Lower lobe of right lung (tissue), 2 donors: Measurements from ENCODE around the gene DPH3. TPM values are rescaled to one million over a fixed set of nuclear protein-coding genes. Genes with fewer than 3 reads are reported as not detected.
A peak's percentile ranks its signal among the peaks of the same experiment; 100 is the strongest.

Experiments
- ATAC-seq, 2 donors: fragments of 200-7000 bp; cut with Tn5 transposase; one replicate each; pipeline ENCODE4 v1.9.1; 2020 to 2022; ENCODE audit warnings: mild to moderate bottlenecking in 2 of 2, moderate library complexity in 2 of 2
- DNase-seq: peaks from one replicate; pipeline ENCODE4 v3.0.0-alpha.2; 2020
- H3K27ac ChIP-seq: fragments of 200-600 bp; one replicate; pipeline ENCODE4 v1.8.0; 2022
- H3K27me3 ChIP-seq: fragments of 200-600 bp; one replicate; pipeline ENCODE4 v1.8.0; 2022; ENCODE audit warnings: low read depth
- H3K36me3 ChIP-seq: fragments of 200-600 bp; one replicate; pipeline ENCODE4 v1.8.0; 2022; ENCODE audit warnings: mild to moderate bottlenecking
- H3K4me1 ChIP-seq: fragments of 200-600 bp; one replicate; pipeline ENCODE4 v1.8.0; 2022
- H3K4me3 ChIP-seq: fragments of 200-600 bp; one replicate; pipeline ENCODE4 v1.8.0; 2022; ENCODE audit warnings: mild to moderate bottlenecking
- H3K9me3 ChIP-seq: fragments of 200-600 bp; one replicate; pipeline ENCODE4 v1.8.0; 2022
- intact Hi-C: fragments of 100-400 bp; cut with DNase I; formaldehyde crosslinking; loops from one replicate; pipeline ENCODE4 v1.11.0; 2022
- total RNA-seq: library from RNA; stranded (reverse); fragmentation: NEBNext Ultra II Directional; extraction: Animal tissue kit (Norgen Biotek cat#: 25700); gene quantifications from one replicate; pipeline ENCODE4 v1.2.1, GENCODE V29; 2021
- TF ChIP-seq, protein P1 (sequence below): fragments of 200-600 bp; IDR thresholded peaks from one replicate; pipeline ENCODE4 v1.8.0; 2022; ENCODE audit warnings: antibody characterized with exemption, mild to moderate bottlenecking
- donor health status: DM: no; HTN: yes; CAD: no; lungs with severe emphysema.

Gene DPH3
- total RNA-seq, 1 donor from 2014 or later = 29.0 TPM

DNA sequence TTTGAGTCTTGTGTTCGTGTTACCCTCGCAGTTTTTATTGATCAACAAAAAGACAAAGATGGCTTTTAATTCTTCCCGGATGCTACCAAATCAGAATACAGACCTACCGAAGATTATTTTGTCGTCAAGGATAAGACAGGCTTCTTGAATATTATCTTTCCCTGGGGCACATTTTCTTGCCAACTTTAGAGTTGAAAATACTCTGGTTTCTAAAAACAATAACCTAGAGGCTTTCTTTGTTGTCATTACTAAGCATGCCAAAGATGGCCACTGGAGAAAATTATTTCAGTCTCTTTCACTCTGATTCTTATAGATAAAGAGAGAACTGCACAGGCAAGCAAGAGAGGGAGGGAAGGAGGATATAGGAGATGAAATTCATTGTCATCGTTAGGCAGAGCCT, 34.1 kb upstream of the DPH3 start:
- H3K27me3 ChIP-seq = no peaks in the 10 kb centered on the region
- no peak for ATAC-seq
- H3K27ac ChIP-seq = no peak overlapping the region
- no peaks in the 10 kb centered on the region for H3K9me3 ChIP-seq
- TF ChIP-seq, protein P1, sequence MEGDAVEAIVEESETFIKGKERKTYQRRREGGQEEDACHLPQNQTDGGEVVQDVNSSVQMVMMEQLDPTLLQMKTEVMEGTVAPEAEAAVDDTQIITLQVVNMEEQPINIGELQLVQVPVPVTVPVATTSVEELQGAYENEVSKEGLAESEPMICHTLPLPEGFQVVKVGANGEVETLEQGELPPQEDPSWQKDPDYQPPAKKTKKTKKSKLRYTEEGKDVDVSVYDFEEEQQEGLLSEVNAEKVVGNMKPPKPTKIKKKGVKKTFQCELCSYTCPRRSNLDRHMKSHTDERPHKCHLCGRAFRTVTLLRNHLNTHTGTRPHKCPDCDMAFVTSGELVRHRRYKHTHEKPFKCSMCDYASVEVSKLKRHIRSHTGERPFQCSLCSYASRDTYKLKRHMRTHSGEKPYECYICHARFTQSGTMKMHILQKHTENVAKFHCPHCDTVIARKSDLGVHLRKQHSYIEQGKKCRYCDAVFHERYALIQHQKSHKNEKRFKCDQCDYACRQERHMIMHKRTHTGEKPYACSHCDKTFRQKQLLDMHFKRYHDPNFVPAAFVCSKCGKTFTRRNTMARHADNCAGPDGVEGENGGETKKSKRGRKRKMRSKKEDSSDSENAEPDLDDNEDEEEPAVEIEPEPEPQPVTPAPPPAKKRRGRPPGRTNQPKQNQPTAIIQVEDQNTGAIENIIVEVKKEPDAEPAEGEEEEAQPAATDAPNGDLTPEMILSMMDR = no peak
- peaks cover 40% of the 10 kb centered on the region for H3K4me1 ChIP-seq
- H3K4me3 ChIP-seq = no peak overlapping the region
- DNase-seq = no peak
- peaks cover 25% of the 10 kb centered on the region for H3K36me3 ChIP-seq
- intact Hi-C loops = no loop called here

- Histone ChIP-seq H3K4me1 (peaks cover 35% of the 10 kb centered on the region), H3K9me3 (no peaks in the 10 kb centered on the region), H3K27ac (no peak overlapping the region), H3K4me3 (no peak overlapping the region), H3K27me3 (no peaks in the 10 kb centered on the region), H3K36me3 (peaks cover 24% of the 10 kb centered on the region)
- DNase-seq = no peak
- no peak for ATAC-seq
- intact Hi-C loops = no loop called here
- TF ChIP-seq, protein P1 = no peak
Measured at GRCh38 chr3:16297997-16298885, 33.5 kb upstream of the DPH3 start.

GRCh38 chr3:16295298-16295890, 30.7 kb upstream of the DPH3 start:
- DNase-seq (no peak), ATAC-seq (no peak)
- no peaks in the 10 kb centered on the region for H3K27me3 ChIP-seq
- TF ChIP-seq, protein P1 = no peak
- peaks cover 13% of the 10 kb centered on the region for H3K36me3 ChIP-seq
- H3K4me3 ChIP-seq = no peak overlapping the region
- no peaks in the 10 kb centered on the region for H3K9me3 ChIP-seq
- no peak overlapping the region for H3K27ac ChIP-seq
- peaks cover 18% of the 10 kb centered on the region for H3K4me1 ChIP-seq
- intact Hi-C loops = no loop called here

DNA sequence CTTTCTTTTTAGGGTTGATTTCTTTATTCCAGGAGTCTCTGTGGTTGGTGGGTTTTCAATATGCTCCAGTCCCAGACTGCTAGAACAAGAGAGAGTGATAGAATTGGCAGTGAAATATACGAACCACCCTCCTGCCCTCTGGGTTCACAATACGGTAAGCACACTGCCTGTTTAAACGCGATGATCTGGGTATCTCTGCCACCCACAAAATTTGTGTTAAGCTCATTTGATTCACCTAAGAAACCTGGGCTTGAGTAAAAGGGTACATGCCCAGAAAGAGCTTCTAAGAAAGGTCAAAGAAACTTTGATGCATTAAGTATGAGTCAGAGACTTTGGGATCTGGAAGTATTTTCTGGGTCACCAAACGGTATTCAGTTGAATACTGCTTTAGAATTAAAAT, 30.1 kb upstream of the DPH3 start:
- intact Hi-C loops = loop anchor here (5.0 kb wide), 1 partner anchor 257 kb away; no protein-coding TSS in a partner anchor

GRCh38 chr3:16290827-16291196, 26.1 kb upstream of the DPH3 start:
- Histone ChIP-seq H3K9me3 (no peaks in the 10 kb centered on the region), H3K4me1 (peaks cover 23% of the 10 kb centered on the region), H3K27me3 (no peaks in the 10 kb centered on the region), H3K4me3 (no peak overlapping the region), H3K36me3 (peaks cover 16% of the 10 kb centered on the region), H3K27ac (no peak overlapping the region)
- TF ChIP-seq, protein P1 = no peak
- ATAC-seq (peak in 1 of 2 donors; percentile 72), DNase-seq (no peak)
- intact Hi-C loops = loop anchor here (5.0 kb wide), 1 partner anchor 261 kb away; no protein-coding TSS in a partner anchor

More for the DNA sequence above, 30.1 kb upstream of the DPH3 start:
- no peak for DNase-seq
- Histone ChIP-seq H3K4me3 (no peak overlapping the region), H3K27me3 (no peaks in the 10 kb centered on the region), H3K27ac (no peak overlapping the region), H3K9me3 (no peaks in the 10 kb centered on the region), H3K36me3 (peaks cover 13% of the 10 kb centered on the region), H3K4me1 (peaks cover 23% of the 10 kb centered on the region)
- no peak for ATAC-seq
- TF ChIP-seq, protein P1 = no peak
